HG02970 (cell line): Measurements from ENCODE around the gene CALM1.

Experiments used
- ATAC-seq: cut with Tn5 transposase; IDR thresholded peaks from one replicate; pipeline ENCODE4 v1.9.1; 2021; ENCODE audit warnings: mild to moderate bottlenecking, moderate library complexity, moderate number of reproducible peaks; ENCODE audit not compliant: unreplicated experiment, low FRiP score

The CALM1 gene

GRCh38 chr14:90440021-90440451 is 43.2 kb downstream of the CALM1 start:
- no peak for ATAC-seq

- no peak for ATAC-seq
Observed at GRCh38 chr14:90440592-90440991, 43.8 kb downstream of the CALM1 start.

GRCh38 chr14:90442388-90442787 is 45.6 kb downstream of the CALM1 start:
- ATAC-seq = no peak

- no peak for ATAC-seq
Observed at GRCh38 chr14:90443161-90444076, 46.6 kb downstream of the CALM1 start.

GRCh38 chr14:90444077-90444696 is 47.4 kb downstream of the CALM1 start:
- ATAC-seq = no peak

GRCh38 chr14:90445011-90445410 is 48.2 kb downstream of the CALM1 start:
- no peak for ATAC-seq

- no peak for ATAC-seq
Observed at GRCh38 chr14:90446405-90446804, 49.6 kb downstream of the CALM1 start.

GRCh38 chr14:90447720-90448497 is 51.1 kb downstream of the CALM1 start:
- no peak for ATAC-seq

GRCh38 chr14:90449411-90449810 is 52.6 kb downstream of the CALM1 start:
- ATAC-seq = no peak

- no peak for ATAC-seq
Observed at GRCh38 chr14:90450151-90450550, 53.3 kb downstream of the CALM1 start.

GRCh38 chr14:90450667-90451066 is 53.8 kb downstream of the CALM1 start:
- no peak for ATAC-seq

GRCh38 chr14:90451443-90451842 is 54.6 kb downstream of the CALM1 start:
- ATAC-seq = no peak

- no peak for ATAC-seq
Observed at GRCh38 chr14:90451961-90452360, 55.1 kb downstream of the CALM1 start.

- ATAC-seq = no peak
Observed at GRCh38 chr14:90452366-90452765, 55.5 kb downstream of the CALM1 start.

- no peak for ATAC-seq
Observed at GRCh38 chr14:90453401-90453951, 56.6 kb downstream of the CALM1 start.

GRCh38 chr14:90454041-90455000 is 57.5 kb downstream of the CALM1 start:
- ATAC-seq = no peak

GRCh38 chr14:90455100-90455571 is 58.3 kb downstream of the CALM1 start:
- no peak for ATAC-seq

GRCh38 chr14:90456551-90456950 is 59.7 kb downstream of the CALM1 start:
- ATAC-seq = no peak

- no peak for ATAC-seq
Observed at GRCh38 chr14:90457186-90457585, 60.4 kb downstream of the CALM1 start.
